Stomach smooth muscle (tissue), 2 donors: ENCODE measurements around the gene UBL7.

ENCODE experiments used
- H3K27ac ChIP-seq: one replicate; pipeline ENCODE4 v1.7.0; 2013; ENCODE audit warnings: mild to moderate bottlenecking, low read length, inconsistent platforms
- H3K27me3 ChIP-seq, 2 donors: one replicate each; pipeline ENCODE4 v1.7.0; 2013; ENCODE audit warnings: low read length in 2 of 2; ENCODE audit not compliant: insufficient read depth in 2 of 2, control insufficient read depth in 1 of 2
- H3K36me3 ChIP-seq, 2 donors: one replicate each; pipeline ENCODE4 v1.7.0; 2013; ENCODE audit warnings: low read length in 2 of 2; ENCODE audit not compliant: control insufficient read depth in 2 of 2, insufficient read depth in 2 of 2
- H3K4me1 ChIP-seq: one replicate; pipeline ENCODE4 v1.7.0; 2013; ENCODE audit warnings: low read length; ENCODE audit not compliant: control insufficient read depth, insufficient read depth
- H3K4me3 ChIP-seq, 2 donors: one replicate each; pipeline ENCODE4 v1.7.0; 2013; ENCODE audit warnings: low read length in 2 of 2
- H3K9ac ChIP-seq, 2 donors: one replicate each; pipeline ENCODE4 v1.7.0; 2013; ENCODE audit warnings: low read length in 2 of 2, mild to moderate bottlenecking in 1 of 2
- H3K9me3 ChIP-seq, 2 donors: one replicate each; pipeline ENCODE4 v1.7.0; 2013; ENCODE audit warnings: low read length in 2 of 2; ENCODE audit not compliant: control insufficient read depth in 2 of 2
- donor health status: healthy.
- donor health status: Pancreatic carcinoma.

UBL7 gene

GRCh38 chr15:74413350-74414080 is 47.4 kb downstream of the UBL7 start:
- H3K36me3 ChIP-seq, result no peaks in the 10 kb centered on the region
- H3K9ac ChIP-seq, result no peak overlapping the region
- H3K4me1 ChIP-seq, result no peaks in the 10 kb centered on the region
- H3K27ac ChIP-seq, result no peak overlapping the region
- H3K27me3 ChIP-seq, result no peaks in the 10 kb centered on the region
- H3K9me3 ChIP-seq, result no peaks in the 10 kb centered on the region
- H3K4me3 ChIP-seq, result no peak overlapping the region

- no peak overlapping the region for H3K4me3 ChIP-seq
- no peaks in the 10 kb centered on the region for H3K36me3 ChIP-seq
- no peak overlapping the region for H3K27ac ChIP-seq
- no peak overlapping the region for H3K9ac ChIP-seq
- no peaks in the 10 kb centered on the region for H3K27me3 ChIP-seq
- no peaks in the 10 kb centered on the region for H3K9me3 ChIP-seq
- no peaks in the 10 kb centered on the region for H3K4me1 ChIP-seq
Measured at GRCh38 chr15:74412159-74412558, 48.8 kb downstream of the UBL7 start.

- Histone ChIP-seq H3K4me1 (no peaks in the 10 kb centered on the region), H3K36me3 (no peaks in the 10 kb centered on the region), H3K9ac (no peak overlapping the region), H3K9me3 (no peaks in the 10 kb centered on the region), H3K27me3 (peaks cover 0 to 3% of the 10 kb centered on the region in 2 donors), H3K4me3 (no peak overlapping the region), H3K27ac (no peak overlapping the region)
Measured at GRCh38 chr15:74411686-74412085, 49.3 kb downstream of the UBL7 start.

GRCh38 chr15:74410502-74410901 is 50.5 kb downstream of the UBL7 start:
- H3K4me1 ChIP-seq, result no peaks in the 10 kb centered on the region
- H3K27me3 ChIP-seq, result peaks cover 0 to 6% of the 10 kb centered on the region in 2 donors

GRCh38 chr15:74409225-74409624 is 51.7 kb downstream of the UBL7 start:
- Histone ChIP-seq H3K27me3 (peaks cover 0 to 7% of the 10 kb centered on the region in 2 donors), H3K4me3 (no peak overlapping the region), H3K4me1 (no peaks in the 10 kb centered on the region), H3K9me3 (no peaks in the 10 kb centered on the region), H3K36me3 (no peaks in the 10 kb centered on the region), H3K9ac (no peak overlapping the region), H3K27ac (no peak overlapping the region)

More at GRCh38 chr15:74410502-74410901, 50.5 kb downstream of the UBL7 start:
- Histone ChIP-seq H3K27ac (no peak overlapping the region), H3K9me3 (no peaks in the 10 kb centered on the region), H3K9ac (no peak overlapping the region), H3K36me3 (no peaks in the 10 kb centered on the region), H3K4me3 (no peak overlapping the region)

- Histone ChIP-seq H3K27me3 (peaks cover 0 to 8% of the 10 kb centered on the region in 2 donors), H3K36me3 (no peaks in the 10 kb centered on the region), H3K9me3 (no peaks in the 10 kb centered on the region), H3K9ac (no peak overlapping the region), H3K27ac (no peak overlapping the region), H3K4me3 (no peak overlapping the region), H3K4me1 (no peaks in the 10 kb centered on the region)
Measured at GRCh38 chr15:74408815-74409214, 52.1 kb downstream of the UBL7 start.

GRCh38 chr15:74408385-74408784 is 52.6 kb downstream of the UBL7 start:
- no peaks in the 10 kb centered on the region for H3K9me3 ChIP-seq
- H3K4me1 ChIP-seq, result no peaks in the 10 kb centered on the region
- no peak overlapping the region for H3K27ac ChIP-seq

GRCh38 chr15:74406992-74407705 is 53.8 kb downstream of the UBL7 start:
- no peaks in the 10 kb centered on the region for H3K9me3 ChIP-seq
- peaks cover 0 to 11% of the 10 kb centered on the region in 2 donors for H3K27me3 ChIP-seq
- no peaks in the 10 kb centered on the region for H3K4me1 ChIP-seq
- no peak overlapping the region for H3K9ac ChIP-seq
- H3K36me3 ChIP-seq, result no peaks in the 10 kb centered on the region
- H3K4me3 ChIP-seq, result no peak overlapping the region
- no peak overlapping the region for H3K27ac ChIP-seq

More at GRCh38 chr15:74408385-74408784, 52.6 kb downstream of the UBL7 start:
- no peak overlapping the region for H3K4me3 ChIP-seq
- H3K27me3 ChIP-seq, result peaks cover 0 to 8% of the 10 kb centered on the region in 2 donors
- H3K36me3 ChIP-seq, result no peaks in the 10 kb centered on the region
- no peak overlapping the region for H3K9ac ChIP-seq

GRCh38 chr15:74406517-74406916 is 54.4 kb downstream of the UBL7 start:
- H3K9ac ChIP-seq, result no peak overlapping the region
- no peaks in the 10 kb centered on the region for H3K9me3 ChIP-seq
- H3K27me3 ChIP-seq, result peaks cover 0 to 11% of the 10 kb centered on the region in 2 donors
- no peak overlapping the region for H3K27ac ChIP-seq
- H3K4me1 ChIP-seq, result no peaks in the 10 kb centered on the region
- H3K4me3 ChIP-seq, result no peak overlapping the region
- H3K36me3 ChIP-seq, result no peaks in the 10 kb centered on the region

- H3K4me1 ChIP-seq, result no peaks in the 10 kb centered on the region
- no peaks in the 10 kb centered on the region for H3K36me3 ChIP-seq
- H3K9me3 ChIP-seq, result no peaks in the 10 kb centered on the region
- no peak overlapping the region for H3K4me3 ChIP-seq
- H3K9ac ChIP-seq, result no peak overlapping the region
- peaks cover 0 to 16% of the 10 kb centered on the region in 2 donors for H3K27me3 ChIP-seq
- no peak overlapping the region for H3K27ac ChIP-seq
Measured at GRCh38 chr15:74405823-74406222, 55.1 kb downstream of the UBL7 start.
